ENCODE measurements around the gene IDH3G. TPM values are rescaled to one million over a fixed set of nuclear protein-coding genes. Genes with fewer than 3 reads are reported as not detected.
"Not testable (repeated sequence)": the region's sequence is repeated elsewhere in the genome, so short reads cannot be mapped to it uniquely, and the experiment has no call there.

IDH3G gene
- total RNA-seq, 1 experiment from 2014 or later = 46.5 TPM

DNA sequence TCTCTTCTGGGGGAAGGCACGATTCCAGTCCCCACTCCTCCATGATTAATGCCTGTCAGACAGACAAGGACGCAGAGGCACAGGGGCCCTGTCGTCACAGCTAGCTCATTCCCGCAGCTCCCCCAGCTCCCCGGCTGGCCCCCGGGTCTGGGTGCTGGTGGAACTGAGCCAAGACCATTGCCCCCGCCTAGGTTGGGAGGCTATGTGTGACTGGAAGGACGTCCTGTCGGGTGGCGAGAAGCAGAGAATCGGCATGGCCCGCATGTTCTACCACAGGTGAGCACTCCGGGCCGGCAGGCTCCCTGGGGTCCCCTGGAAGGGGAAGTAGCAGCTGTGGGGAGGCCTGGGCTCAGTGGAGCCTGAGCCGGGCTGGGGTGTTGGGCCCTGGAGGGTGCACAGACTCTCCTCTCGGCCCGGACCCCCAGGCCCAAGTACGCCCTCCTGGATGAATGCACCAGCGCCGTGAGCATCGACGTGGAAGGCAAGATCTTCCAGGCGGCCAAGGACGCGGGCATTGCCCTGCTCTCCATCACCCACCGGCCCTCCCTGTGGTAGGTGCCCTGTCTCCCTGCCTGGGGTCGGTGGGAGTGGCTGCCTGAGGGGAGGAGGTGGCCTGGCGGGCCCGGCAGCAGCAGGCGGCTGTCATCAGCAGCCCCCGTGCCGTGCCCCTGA, 51.2 kb downstream of the IDH3G start:
- Histone ChIP-seq H3K27ac (ENCODE audit: low read length) (peak overlapping the region; percentile 60), H3K9ac (ENCODE audit: low read length) (peak overlapping the region; percentile 67), H3K4me3 (ENCODE audit: low read length) (peak overlapping the region; percentile 49; the same call in 1 of the 2 replicates), H3K4me1 (ENCODE audit: low read length) (peaks cover 19% of the 10 kb centered on the region), H3K4me2 (ENCODE audit: low read depth, low read length, poor library complexity, severe bottlenecking) (peak overlapping the region; percentile 68)
- H3K9me2 ChIP-seq (replicated peaks; ENCODE audit: insufficient read depth, low read length); H3K36me3 ChIP-seq (ENCODE audit: insufficient read depth, low read length); H2AFZ ChIP-seq (ENCODE audit: low read length); H3K9me3 ChIP-seq (ENCODE audit: low read length); H4K20me1 ChIP-seq (ENCODE audit: insufficient read depth, low read depth, low read length); H3K27me3 ChIP-seq (ENCODE audit: low read length); H3K79me2 ChIP-seq (ENCODE audit: low read length): not testable (repeated sequence)
- DNase-seq = peak; percentile 65

GRCh38 chrX:153742111-153742510, 52.1 kb downstream of the IDH3G start:
- peaks cover 19% of the 10 kb centered on the region for H3K4me1 ChIP-seq (ENCODE audit: low read length)

DNA sequence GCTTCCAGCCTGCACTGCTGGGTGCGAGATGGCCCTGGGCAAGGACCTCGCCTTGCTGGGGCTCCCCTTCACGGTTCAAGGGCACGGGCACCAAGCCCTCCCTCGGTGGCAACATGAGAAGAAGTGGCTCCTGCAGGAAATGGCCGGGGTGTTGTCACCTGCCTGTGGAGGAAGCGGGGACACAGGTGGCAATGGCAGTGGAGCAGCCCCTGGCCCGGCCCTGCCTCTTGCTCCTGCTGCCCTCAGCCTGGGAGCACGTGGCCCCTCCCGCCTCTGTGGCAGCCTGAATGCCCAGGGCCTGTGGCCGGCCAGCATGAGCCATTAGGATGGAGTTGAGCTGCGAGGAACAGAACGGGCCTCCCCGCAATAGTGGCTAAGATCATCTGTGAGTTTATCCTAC, 52.7 kb downstream of the IDH3G start:
- Histone ChIP-seq H3K4me1 (ENCODE audit: low read length) (peaks cover 19% of the 10 kb centered on the region), H2AFZ (ENCODE audit: low read length) (no peak overlapping the region), H3K27me3 (ENCODE audit: low read length) (no peaks in the 10 kb centered on the region)

More at GRCh38 chrX:153742111-153742510, 52.1 kb downstream of the IDH3G start:
- not testable (repeated sequence) for H3K79me2 ChIP-seq (ENCODE audit: low read length); H3K27ac ChIP-seq (ENCODE audit: low read length); DNase-seq; H3K4me3 ChIP-seq (ENCODE audit: low read length); H4K20me1 ChIP-seq (ENCODE audit: insufficient read depth, low read depth, low read length); H3K9me2 ChIP-seq (replicated peaks; ENCODE audit: insufficient read depth, low read length); H2AFZ ChIP-seq (ENCODE audit: low read length); H3K27me3 ChIP-seq (ENCODE audit: low read length); H3K36me3 ChIP-seq (ENCODE audit: insufficient read depth, low read length); H3K9me3 ChIP-seq (ENCODE audit: low read length); H3K9ac ChIP-seq (ENCODE audit: low read length); H3K4me2 ChIP-seq (ENCODE audit: low read depth, low read length, poor library complexity, severe bottlenecking)

DNA sequence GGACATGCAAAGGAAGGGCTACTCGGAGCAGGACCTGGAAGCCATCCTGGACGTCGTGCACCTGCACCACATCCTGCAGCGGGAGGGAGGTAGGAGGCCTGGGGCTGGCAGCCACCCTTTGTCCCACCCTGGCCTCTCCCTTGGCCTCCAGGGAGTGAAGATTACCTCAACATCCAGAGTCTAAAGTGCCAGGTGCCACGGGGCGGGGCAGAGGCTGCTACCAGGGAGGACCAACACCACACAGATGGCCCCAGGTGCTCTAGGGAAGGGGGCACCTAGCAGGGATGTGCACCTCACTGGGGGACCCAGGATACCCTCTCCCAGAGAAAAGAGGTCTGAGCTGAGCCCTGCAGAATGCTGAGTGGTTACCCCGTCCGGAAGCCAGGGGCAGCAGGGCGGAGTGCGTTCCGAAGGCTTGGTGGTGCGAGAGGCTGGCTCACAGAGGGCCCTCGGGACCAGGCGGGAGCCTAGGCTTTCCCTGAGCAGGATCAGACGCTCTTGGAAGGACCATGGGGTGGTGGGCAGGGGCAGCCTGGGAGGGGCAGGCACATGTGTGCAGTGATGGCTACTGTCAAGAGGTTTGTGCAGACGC, 53.4 kb downstream of the IDH3G start:
- Histone ChIP-seq H3K9me3 (ENCODE audit: low read length) (no peaks in the 10 kb centered on the region), H3K4me2 (ENCODE audit: low read depth, low read length, poor library complexity, severe bottlenecking) (no peak overlapping the region), H3K4me3 (ENCODE audit: low read length) (no peak overlapping the region), H3K4me1 (ENCODE audit: low read length) (peaks cover 24% of the 10 kb centered on the region), H4K20me1 (ENCODE audit: insufficient read depth, low read depth, low read length) (no peaks in the 10 kb centered on the region), H3K79me2 (ENCODE audit: low read length) (no peaks in the 10 kb centered on the region), H2AFZ (ENCODE audit: low read length) (no peak overlapping the region), H3K9me2 (replicated peaks; ENCODE audit: insufficient read depth, low read length) (no peaks in the 10 kb centered on the region), H3K36me3 (ENCODE audit: insufficient read depth, low read length) (no peaks in the 10 kb centered on the region), H3K27me3 (ENCODE audit: low read length) (no peaks in the 10 kb centered on the region), H3K9ac (ENCODE audit: low read length) (no peak overlapping the region), H3K27ac (ENCODE audit: low read length) (no peak overlapping the region)
- no peak for DNase-seq

More for the DNA sequence above, 52.7 kb downstream of the IDH3G start:
- Histone ChIP-seq H3K4me3 (ENCODE audit: low read length) (no peak overlapping the region), H3K9ac (ENCODE audit: low read length) (no peak overlapping the region), H3K9me2 (replicated peaks; ENCODE audit: insufficient read depth, low read length) (no peaks in the 10 kb centered on the region), H4K20me1 (ENCODE audit: insufficient read depth, low read depth, low read length) (no peaks in the 10 kb centered on the region), H3K79me2 (ENCODE audit: low read length) (no peaks in the 10 kb centered on the region), H3K4me2 (ENCODE audit: low read depth, low read length, poor library complexity, severe bottlenecking) (no peak overlapping the region), H3K9me3 (ENCODE audit: low read length) (no peaks in the 10 kb centered on the region), H3K36me3 (ENCODE audit: insufficient read depth, low read length) (no peaks in the 10 kb centered on the region), H3K27ac (ENCODE audit: low read length) (no peak overlapping the region)
- no peak for DNase-seq

- no peak for DNase-seq
- Histone ChIP-seq H3K9ac (ENCODE audit: low read length) (no peak overlapping the region), H3K4me3 (ENCODE audit: low read length) (no peak overlapping the region)
Observed at GRCh38 chrX:153739754-153740486, 54.3 kb downstream of the IDH3G start.

GRCh38 chrX:153738056-153738605, 56.0 kb downstream of the IDH3G start:
- Histone ChIP-seq H3K9me3 (ENCODE audit: low read length) (no peaks in the 10 kb centered on the region), H3K79me2 (ENCODE audit: low read length) (no peaks in the 10 kb centered on the region), H4K20me1 (ENCODE audit: insufficient read depth, low read depth, low read length) (no peaks in the 10 kb centered on the region), H3K27me3 (ENCODE audit: low read length) (no peaks in the 10 kb centered on the region), H3K9ac (ENCODE audit: low read length) (no peak overlapping the region), H3K4me2 (ENCODE audit: low read depth, low read length, poor library complexity, severe bottlenecking) (no peak overlapping the region), H3K4me1 (ENCODE audit: low read length) (peaks cover 23% of the 10 kb centered on the region), H3K9me2 (replicated peaks; ENCODE audit: insufficient read depth, low read length) (no peaks in the 10 kb centered on the region), H2AFZ (ENCODE audit: low read length) (no peak overlapping the region), H3K36me3 (ENCODE audit: insufficient read depth, low read length) (no peaks in the 10 kb centered on the region), H3K4me3 (ENCODE audit: low read length) (no peak overlapping the region), H3K27ac (ENCODE audit: low read length) (no peak overlapping the region)
- DNase-seq = peak; percentile 22

More at GRCh38 chrX:153739754-153740486, 54.3 kb downstream of the IDH3G start:
- Histone ChIP-seq H3K36me3 (ENCODE audit: insufficient read depth, low read length) (no peaks in the 10 kb centered on the region), H2AFZ (ENCODE audit: low read length) (no peak overlapping the region), H3K9me3 (ENCODE audit: low read length) (no peaks in the 10 kb centered on the region), H3K9me2 (replicated peaks; ENCODE audit: insufficient read depth, low read length) (no peaks in the 10 kb centered on the region), H3K4me2 (ENCODE audit: low read depth, low read length, poor library complexity, severe bottlenecking) (no peak overlapping the region), H3K27me3 (ENCODE audit: low read length) (no peaks in the 10 kb centered on the region), H3K4me1 (ENCODE audit: low read length) (peaks cover 32% of the 10 kb centered on the region), H3K79me2 (ENCODE audit: low read length) (no peaks in the 10 kb centered on the region), H3K27ac (ENCODE audit: low read length) (no peak overlapping the region), H4K20me1 (ENCODE audit: insufficient read depth, low read depth, low read length) (no peaks in the 10 kb centered on the region)

- no peak for DNase-seq
- H2AFZ ChIP-seq (ENCODE audit: low read length) = no peak overlapping the region
- peaks cover 14% of the 10 kb centered on the region for H3K4me1 ChIP-seq (ENCODE audit: low read length)
- no peaks in the 10 kb centered on the region for H3K9me2 ChIP-seq (replicated peaks; ENCODE audit: insufficient read depth, low read length)
- H3K4me3 ChIP-seq (ENCODE audit: low read length) = no peak overlapping the region
- H3K36me3 ChIP-seq (ENCODE audit: insufficient read depth, low read length) = no peaks in the 10 kb centered on the region
- H3K9me3 ChIP-seq (ENCODE audit: low read length) = no peaks in the 10 kb centered on the region
- H3K27ac ChIP-seq (ENCODE audit: low read length) = no peak overlapping the region
- H3K79me2 ChIP-seq (ENCODE audit: low read length) = no peaks in the 10 kb centered on the region
- no peak overlapping the region for H3K9ac ChIP-seq (ENCODE audit: low read length)
- H3K4me2 ChIP-seq (ENCODE audit: low read depth, low read length, poor library complexity, severe bottlenecking) = no peak overlapping the region
- no peaks in the 10 kb centered on the region for H3K27me3 ChIP-seq (ENCODE audit: low read length)
- no peaks in the 10 kb centered on the region for H4K20me1 ChIP-seq (ENCODE audit: insufficient read depth, low read depth, low read length)
Observed at GRCh38 chrX:153736871-153737441, 57.2 kb downstream of the IDH3G start.

Measured in Karpas-422 (cell line).